BLaER1 treated with 17β-estradiol and CSF1 and Interleukin-3, amounts not matched to agents 10 nM and 100 nM (cell line): Measurements from ENCODE around the gene ZNF621.

Source experiments
- H3K27ac ChIP-seq, 11 experiments: shearing (Covaris generic); formaldehyde crosslinking; 2 replicates each; pipeline ENCODE4 v1.8.1; 2022
- H3K27me3 ChIP-seq, 11 experiments: shearing (Covaris generic); formaldehyde crosslinking; 2 replicates each; pipeline ENCODE4 v1.8.1; 2022
- H3K36me3 ChIP-seq, 11 experiments: shearing (Covaris generic); formaldehyde crosslinking; 2 replicates each; pipeline ENCODE4 v1.8.1; 2022
- H3K4me1 ChIP-seq, 10 experiments: shearing (Covaris generic); formaldehyde crosslinking; 2 replicates each; pipeline ENCODE4 v1.8.1; 2022
- H3K4me2 ChIP-seq, 11 experiments: shearing (Covaris generic); formaldehyde crosslinking; 2 replicates each; pipeline ENCODE4 v1.8.1; 2022
- H3K4me3 ChIP-seq, 10 experiments: shearing (Covaris generic); formaldehyde crosslinking; 2 replicates each; pipeline ENCODE4 v1.8.1; 2022
- H3K9ac ChIP-seq, 11 experiments: shearing (Covaris generic); formaldehyde crosslinking; 2 replicates each; pipeline ENCODE4 v1.8.1; 2022
- H3K9me3 ChIP-seq, 11 experiments: shearing (Covaris generic); formaldehyde crosslinking; replicated peaks in 1 of 11; 2 replicates each; pipeline ENCODE4 v1.8.1; 2022
- H4K20me1 ChIP-seq, 11 experiments: shearing (Covaris generic); formaldehyde crosslinking; 2 replicates each; pipeline ENCODE4 v1.8.1; 2022
- Cebpa-rat ChIP-seq, 11 experiments: shearing (Covaris generic); IDR thresholded peaks; 2 replicates each; pipeline ENCODE4 v1.8.1; 2022

Gene ZNF621

GRCh38 chr3:40566694-40567093 lies 41.9 kb downstream of the ZNF621 start:
- Histone ChIP-seq H3K9ac (no peak overlapping the region), H3K27ac (no peak overlapping the region), H3K9me3 (peaks cover 11 to 22% (median 17%) of the 10 kb centered on the region in 11 experiments), H3K4me2 (no peak overlapping the region), H3K27me3 (no peaks in the 10 kb centered on the region), H3K36me3 (no peaks in the 10 kb centered on the region), H4K20me1 (no peaks in the 10 kb centered on the region), H3K4me3 (no peak overlapping the region), H3K4me1 (no peaks in the 10 kb centered on the region)
- no peak for TF ChIP-seq Cebpa-rat (IDR thresholded peaks at IDR 0.05)

GRCh38 chr3:40572588-40572987 lies 47.8 kb downstream of the ZNF621 start:
- Histone ChIP-seq H3K36me3 (no peaks in the 10 kb centered on the region), H3K9ac (no peak overlapping the region), H3K27me3 (no peaks in the 10 kb centered on the region), H4K20me1 (no peaks in the 10 kb centered on the region), H3K4me3 (no peak overlapping the region), H3K9me3 (peaks cover 10 to 21% (median 13%) of the 10 kb centered on the region in 11 experiments), H3K4me1 (no peaks in the 10 kb centered on the region), H3K4me2 (no peak overlapping the region), H3K27ac (no peak overlapping the region)
- TF ChIP-seq Cebpa-rat (IDR thresholded peaks at IDR 0.05): no peak

GRCh38 chr3:40574050-40574449 lies 49.3 kb downstream of the ZNF621 start:
- H3K27me3 ChIP-seq: no peaks in the 10 kb centered on the region
- no peak overlapping the region for H3K9ac ChIP-seq
- H3K4me1 ChIP-seq: no peaks in the 10 kb centered on the region
- no peaks in the 10 kb centered on the region for H3K36me3 ChIP-seq
- TF ChIP-seq Cebpa-rat (IDR thresholded peaks at IDR 0.05): no peak
- H3K9me3 ChIP-seq: peaks cover under 1 to 7% (median 1%) of the 10 kb centered on the region in 11 experiments; a peak in 14 of 22 replicates
- no peak overlapping the region for H3K4me3 ChIP-seq
- no peak overlapping the region for H3K27ac ChIP-seq
- H4K20me1 ChIP-seq: no peaks in the 10 kb centered on the region
- no peak overlapping the region for H3K4me2 ChIP-seq

- no peaks in the 10 kb centered on the region for H4K20me1 ChIP-seq
- H3K27me3 ChIP-seq: no peaks in the 10 kb centered on the region
- no peak overlapping the region for H3K4me3 ChIP-seq
- TF ChIP-seq Cebpa-rat (IDR thresholded peaks at IDR 0.05): no peak
- H3K9ac ChIP-seq: no peak overlapping the region
- H3K4me1 ChIP-seq: no peaks in the 10 kb centered on the region
- H3K36me3 ChIP-seq: no peaks in the 10 kb centered on the region
- H3K27ac ChIP-seq: no peak overlapping the region
- H3K4me2 ChIP-seq: no peak overlapping the region
- 0 out of 22 replicates have a peak, but pooled peaks cover 0 to under 1% (median 0%) of the 10 kb centered on the region in 11 experiments for H3K9me3 ChIP-seq
These were observed 49.9 kb downstream of the ZNF621 start for GRCh38 chr3:40574661-40575060.

GRCh38 chr3:40576396-40576795 lies 51.6 kb downstream of the ZNF621 start:
- no peaks in the 10 kb centered on the region for H3K9me3 ChIP-seq
- no peak for TF ChIP-seq Cebpa-rat (IDR thresholded peaks at IDR 0.05)
- H3K27me3 ChIP-seq: no peaks in the 10 kb centered on the region
- H3K4me1 ChIP-seq: no peaks in the 10 kb centered on the region
- H3K4me3 ChIP-seq: no peak overlapping the region
- H3K9ac ChIP-seq: no peak overlapping the region
- H3K4me2 ChIP-seq: no peak overlapping the region
- H4K20me1 ChIP-seq: no peaks in the 10 kb centered on the region
- H3K36me3 ChIP-seq: no peaks in the 10 kb centered on the region
- no peak overlapping the region for H3K27ac ChIP-seq

- Histone ChIP-seq H3K27ac (no peak overlapping the region), H3K4me3 (no peak overlapping the region), H3K36me3 (no peaks in the 10 kb centered on the region), H3K9ac (no peak overlapping the region), H3K4me2 (no peak overlapping the region), H3K9me3 (no peaks in the 10 kb centered on the region), H3K4me1 (peaks cover 0 to 4% (median 0%) of the 10 kb centered on the region in 10 experiments; a peak in 1 of 20 replicates), H3K27me3 (no peaks in the 10 kb centered on the region), H4K20me1 (no peaks in the 10 kb centered on the region)
- no peak for TF ChIP-seq Cebpa-rat (IDR thresholded peaks at IDR 0.05)
These were observed 55.8 kb downstream of the ZNF621 start for GRCh38 chr3:40580494-40581091.

GRCh38 chr3:40581166-40581565 lies 56.4 kb downstream of the ZNF621 start:
- TF ChIP-seq Cebpa-rat (IDR thresholded peaks at IDR 0.05): no peak
- no peak overlapping the region for H3K4me2 ChIP-seq
- H3K4me3 ChIP-seq: no peak overlapping the region
- H3K27me3 ChIP-seq: no peaks in the 10 kb centered on the region
- H3K9ac ChIP-seq: no peak overlapping the region
- H3K36me3 ChIP-seq: no peaks in the 10 kb centered on the region
- peaks cover 0 to 7% (median 0%) of the 10 kb centered on the region in 10 experiments; a peak in 1 of 20 replicates for H3K4me1 ChIP-seq
- no peaks in the 10 kb centered on the region for H4K20me1 ChIP-seq
- H3K27ac ChIP-seq: no peak overlapping the region
- H3K9me3 ChIP-seq: no peaks in the 10 kb centered on the region

GRCh38 chr3:40582401-40583027 lies 57.8 kb downstream of the ZNF621 start:
- H3K4me2 ChIP-seq: no peak overlapping the region
- no peak overlapping the region for H3K4me3 ChIP-seq
- peaks cover 0 to 7% (median 0%) of the 10 kb centered on the region in 10 experiments; a peak in 1 of 20 replicates for H3K4me1 ChIP-seq
- no peaks in the 10 kb centered on the region for H3K36me3 ChIP-seq
- H3K9ac ChIP-seq: no peak overlapping the region
- no peak for TF ChIP-seq Cebpa-rat (IDR thresholded peaks at IDR 0.05)
- H3K9me3 ChIP-seq: no peaks in the 10 kb centered on the region
- no peak overlapping the region for H3K27ac ChIP-seq
- H3K27me3 ChIP-seq: no peaks in the 10 kb centered on the region
- H4K20me1 ChIP-seq: no peaks in the 10 kb centered on the region

- H3K27me3 ChIP-seq: no peaks in the 10 kb centered on the region
- H3K9ac ChIP-seq: no peak overlapping the region
- no peak overlapping the region for H3K27ac ChIP-seq
- H3K36me3 ChIP-seq: no peaks in the 10 kb centered on the region
- H3K4me2 ChIP-seq: no peak overlapping the region
- no peaks in the 10 kb centered on the region for H3K9me3 ChIP-seq
- no peak for TF ChIP-seq Cebpa-rat (IDR thresholded peaks at IDR 0.05)
- peaks cover 0 to 7% (median 0%) of the 10 kb centered on the region in 10 experiments; a peak in 1 of 20 replicates for H3K4me1 ChIP-seq
- H3K4me3 ChIP-seq: no peak overlapping the region
- H4K20me1 ChIP-seq: no peaks in the 10 kb centered on the region
These were observed 58.9 kb downstream of the ZNF621 start for GRCh38 chr3:40583691-40584090.
